ENCODE data around the gene C9orf50.
A peak's percentile ranks its signal among the peaks of the same experiment; 100 is the strongest.
"Not testable (repeated sequence)": the region's sequence is repeated elsewhere in the genome, so short reads cannot be mapped to it uniquely, and the experiment has no call there.

C9orf50 gene

DNA sequence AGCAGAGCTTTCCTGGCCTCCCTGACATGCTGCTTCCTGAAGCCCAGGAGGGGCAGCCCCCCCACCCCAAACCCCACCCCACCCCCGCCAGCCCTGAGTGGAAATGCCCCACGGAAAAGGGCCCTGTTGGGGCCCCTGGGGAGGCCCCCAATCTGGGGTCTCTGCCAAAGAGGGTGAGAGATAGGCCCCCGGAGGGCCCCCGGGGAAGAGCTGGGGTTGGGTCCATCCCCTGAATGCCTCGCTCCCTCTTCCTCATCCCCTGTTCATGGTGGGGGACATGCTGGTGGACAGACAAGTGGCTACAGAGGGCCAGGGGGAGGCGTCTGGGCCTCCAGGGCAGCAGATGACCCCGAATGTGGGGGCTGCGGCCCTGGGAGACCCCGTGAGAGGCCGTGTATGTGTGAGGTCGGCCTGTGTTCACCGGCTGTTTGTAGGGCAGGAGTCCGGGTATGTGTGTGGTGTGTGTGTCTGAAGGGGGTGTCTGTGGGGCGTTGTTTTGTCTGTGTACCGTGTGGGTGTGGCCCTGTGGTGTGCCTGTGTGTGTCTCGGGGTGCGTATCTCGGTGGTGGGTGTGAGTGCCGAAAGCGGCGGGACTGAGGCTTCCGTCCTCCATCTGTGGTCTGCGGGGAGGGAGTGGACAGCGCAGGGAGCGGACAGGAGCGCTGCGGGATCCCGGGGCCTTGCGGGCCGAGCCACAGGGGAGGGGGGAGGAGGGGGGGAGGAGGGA, 11.3 kb downstream of the C9orf50 start:
- DNase-seq, result peak in 1 of 2 experiments; percentile 54

DNA sequence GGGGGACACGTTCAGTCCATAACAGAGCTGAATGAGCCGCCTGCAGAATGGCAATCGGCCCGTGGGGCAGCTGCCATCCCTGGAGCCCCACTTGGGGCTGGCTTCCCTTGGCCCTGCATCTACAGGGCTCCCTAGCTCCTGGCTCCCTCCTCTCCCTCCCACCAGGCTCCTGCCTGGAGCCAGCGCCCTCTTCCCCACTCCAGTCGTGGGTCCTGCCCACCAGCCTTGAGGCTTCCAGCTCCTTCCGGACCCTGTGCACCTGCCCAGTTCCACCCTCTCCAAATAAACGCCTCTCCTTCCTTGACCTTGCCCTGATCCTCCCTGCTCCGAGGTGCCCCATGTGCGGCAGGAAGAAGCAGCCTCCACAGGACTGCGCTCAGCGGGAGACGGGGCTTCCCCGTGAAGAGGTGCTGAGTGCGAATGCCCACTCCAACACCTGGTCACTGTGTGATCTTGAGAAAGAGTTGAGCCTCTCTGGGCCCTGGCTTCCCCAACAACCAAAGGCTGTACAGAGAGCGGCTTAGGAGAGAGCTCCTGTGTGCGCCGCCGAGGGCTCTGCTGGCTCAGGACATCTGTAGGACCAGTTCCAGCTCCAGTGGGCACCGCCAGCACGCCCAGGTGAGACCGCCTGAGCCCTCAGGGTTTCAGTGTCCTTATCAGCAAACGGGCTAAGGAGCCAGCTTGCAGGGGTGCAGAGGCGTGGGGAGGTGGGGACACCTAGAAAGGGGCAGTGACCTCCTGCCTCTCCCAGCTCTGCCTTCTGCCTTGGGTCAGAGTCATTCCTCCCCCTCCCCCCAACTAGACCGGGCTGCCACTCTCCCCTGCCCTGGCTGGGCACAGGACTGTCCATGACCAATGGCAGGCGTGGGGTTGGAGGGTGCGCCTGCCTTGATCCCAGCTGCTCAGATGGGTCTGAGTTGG, 12.1 kb downstream of the C9orf50 start:
- DNase-seq, result no peak

DNA sequence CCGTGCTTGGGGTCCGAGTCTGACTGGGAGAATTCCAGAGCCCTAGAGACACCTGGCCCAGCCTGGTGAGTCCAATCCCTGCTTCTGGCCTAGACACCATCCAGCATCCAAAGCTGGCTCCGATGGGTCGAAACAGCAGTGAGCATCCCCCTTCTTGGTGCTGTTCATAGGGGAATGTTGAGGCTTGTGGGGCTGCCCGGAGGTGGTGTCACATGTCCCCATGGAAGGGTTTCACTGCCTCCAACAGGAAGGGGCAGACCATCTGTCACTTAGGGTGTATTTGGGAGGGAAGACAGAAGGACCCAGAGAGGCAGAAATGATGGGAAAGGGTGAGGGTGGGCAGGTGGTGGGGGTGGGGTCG, 13.9 kb downstream of the C9orf50 start:
- no peak for DNase-seq

DNA sequence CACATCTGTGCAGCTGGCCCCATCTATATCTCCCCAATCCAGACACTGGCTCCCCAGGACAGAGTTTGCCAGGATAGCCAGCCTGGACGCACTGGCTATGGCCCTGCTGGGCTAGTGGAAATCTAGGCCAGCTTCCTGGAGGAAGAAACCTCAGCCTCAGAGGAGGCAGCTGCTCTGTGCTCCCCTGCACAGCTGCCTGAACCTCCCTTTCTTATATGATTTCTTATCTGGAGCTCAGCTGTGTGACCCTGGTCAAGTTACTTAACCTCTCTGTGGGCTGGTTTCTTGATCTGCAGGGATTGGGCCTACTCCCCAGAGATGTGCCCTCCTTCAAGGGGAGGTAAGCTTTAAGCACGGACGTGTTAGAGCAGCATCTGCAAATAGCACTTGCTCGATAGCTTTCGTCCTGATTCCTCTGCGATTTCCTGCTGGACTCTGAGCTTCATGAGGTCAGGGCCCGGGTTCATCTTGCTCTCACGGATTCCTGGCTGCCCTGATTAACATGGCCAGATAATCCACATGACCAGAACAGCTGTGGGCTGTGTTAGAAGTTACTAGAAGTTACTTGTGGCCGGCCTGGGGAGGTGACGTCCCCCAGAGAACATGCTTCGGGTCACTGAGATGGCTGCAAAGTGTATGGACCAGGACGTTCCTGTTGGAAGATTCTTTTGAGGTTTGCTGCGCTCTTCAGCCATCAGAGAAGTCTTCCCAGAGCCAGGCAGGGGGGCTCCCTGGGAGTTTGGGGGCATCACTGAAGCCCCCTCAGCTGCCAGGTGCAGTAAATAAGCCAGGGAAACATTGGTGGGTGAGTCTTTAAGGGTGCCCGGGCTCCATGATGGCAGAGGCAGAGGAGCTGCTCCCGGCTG, 14.5 kb downstream of the C9orf50 start:
- no peak for DNase-seq

DNA sequence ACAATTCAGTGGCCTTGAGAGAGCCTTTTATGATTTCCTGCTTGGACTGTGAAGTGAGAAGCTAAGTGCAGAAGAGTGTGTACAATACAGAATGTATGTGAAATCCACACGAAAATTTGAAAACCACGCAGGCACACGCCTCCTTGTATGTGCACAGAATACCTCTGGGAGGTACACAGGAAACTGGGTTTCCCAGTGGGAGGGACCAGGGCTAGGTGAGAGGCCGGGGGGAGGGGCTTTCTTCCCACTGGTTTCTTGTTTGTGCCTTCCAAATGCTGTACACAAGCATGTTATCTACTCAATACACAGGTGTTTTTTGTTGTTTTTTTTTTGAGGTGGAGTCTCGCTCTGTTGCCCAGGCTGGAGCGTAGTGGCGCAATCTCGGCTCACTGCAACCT, 16.1 kb downstream of the C9orf50 start:
- no peak for DNase-seq

DNA sequence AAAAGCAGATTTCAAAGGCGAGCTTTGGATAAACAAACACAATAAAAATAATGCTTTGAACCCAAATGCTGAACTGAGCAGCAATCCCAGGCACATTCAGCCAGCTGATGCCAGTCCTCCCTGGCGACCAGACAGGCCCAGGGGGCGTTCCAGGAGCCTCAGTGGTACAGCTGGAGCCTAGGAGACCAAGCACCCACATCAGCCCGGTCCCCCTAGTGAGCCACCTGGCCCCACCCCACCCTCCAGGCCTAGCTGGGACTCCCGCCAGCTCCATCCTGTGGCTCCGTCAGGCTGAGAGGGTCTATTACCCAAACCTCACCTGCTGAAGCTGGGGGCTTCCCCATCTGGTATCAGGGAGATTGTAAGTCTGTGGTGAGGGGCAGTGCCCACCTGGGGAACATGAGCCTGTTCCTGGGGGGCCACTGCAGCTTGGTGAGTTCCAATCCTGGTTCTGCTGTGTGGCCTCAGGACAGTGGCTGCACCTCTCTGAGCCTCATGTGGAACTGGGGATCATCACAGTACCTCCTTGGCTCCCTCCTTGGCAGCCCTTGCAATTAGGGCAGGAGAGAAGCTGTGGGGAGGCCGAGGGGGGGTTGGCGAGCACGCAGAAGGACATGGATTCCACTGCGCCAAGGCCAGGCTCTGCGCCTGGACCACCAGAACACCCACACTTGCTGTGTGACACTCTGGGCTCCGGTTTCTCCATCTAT, 16.7 kb downstream of the C9orf50 start:
- no peak for DNase-seq

DNA sequence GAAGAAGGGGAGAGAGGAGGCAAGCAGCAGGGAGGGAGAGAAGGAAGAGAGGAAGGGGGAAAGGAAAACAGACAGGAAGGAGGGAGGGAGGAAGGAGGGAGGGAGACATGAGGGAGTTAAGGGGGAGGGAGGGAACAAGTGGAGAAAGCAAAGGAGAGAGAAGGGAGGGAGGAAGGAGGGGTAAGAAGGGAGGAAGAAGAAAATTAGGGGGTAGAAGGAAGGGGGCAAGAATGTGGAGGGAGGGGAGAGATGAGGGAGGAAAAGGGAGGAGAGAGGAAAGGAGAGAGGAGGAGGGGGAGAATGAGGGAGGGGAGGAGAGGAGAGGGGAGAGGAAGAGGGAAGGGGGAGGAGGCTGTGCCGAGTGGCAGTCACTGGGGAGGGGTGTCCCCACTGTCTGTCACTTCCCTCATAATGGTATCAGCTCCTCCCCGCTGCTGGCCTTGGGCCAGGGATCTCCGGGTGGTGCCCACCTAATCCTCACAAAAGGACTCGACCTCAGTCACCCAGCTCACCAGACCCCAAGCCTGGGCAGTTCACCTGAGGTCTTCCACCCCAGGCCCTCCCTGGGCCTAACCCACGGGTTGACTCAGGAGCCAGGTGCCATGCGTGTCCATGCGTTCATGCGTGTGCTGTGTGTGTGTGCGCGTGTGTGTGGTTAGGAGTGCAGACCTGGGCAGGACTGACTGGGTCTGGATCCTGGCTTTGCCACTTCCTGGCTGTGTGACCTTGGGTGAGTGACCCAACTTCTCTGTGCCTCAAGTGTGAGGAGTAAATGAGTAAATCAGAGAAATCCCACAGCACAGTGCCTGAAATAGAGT, 18.1 kb downstream of the C9orf50 start:
- no peak for DNase-seq

DNA sequence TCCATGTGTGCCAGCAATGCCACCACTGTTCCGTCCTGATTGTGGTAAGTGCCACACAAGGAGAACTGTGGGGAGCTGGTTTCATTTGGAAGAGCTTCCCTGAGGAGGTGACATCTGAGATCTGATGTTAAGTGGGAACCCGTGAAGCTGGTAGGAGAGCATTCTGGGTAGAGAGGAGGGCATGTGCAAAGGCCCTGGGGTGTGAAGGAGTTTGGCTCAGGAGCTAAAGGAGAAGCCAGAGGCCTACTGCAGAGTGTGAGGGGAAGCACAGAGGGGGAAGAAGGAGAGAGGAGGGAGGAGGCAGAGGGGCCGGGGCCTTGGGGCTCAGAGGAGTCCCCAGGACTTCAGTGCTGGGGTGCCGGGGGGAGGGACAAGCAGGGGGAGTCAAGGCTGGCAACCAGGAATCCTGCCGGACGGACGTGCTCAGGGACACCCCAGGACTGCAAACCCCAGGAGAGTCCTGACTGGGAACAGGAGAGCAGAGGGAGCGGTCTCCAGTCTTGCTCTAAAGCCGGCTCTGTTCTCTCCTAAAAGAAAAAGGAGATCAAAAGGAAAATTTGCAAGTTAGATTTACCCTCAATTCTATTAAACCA, 19.7 kb downstream of the C9orf50 start:
- DNase-seq, result no peak

DNA sequence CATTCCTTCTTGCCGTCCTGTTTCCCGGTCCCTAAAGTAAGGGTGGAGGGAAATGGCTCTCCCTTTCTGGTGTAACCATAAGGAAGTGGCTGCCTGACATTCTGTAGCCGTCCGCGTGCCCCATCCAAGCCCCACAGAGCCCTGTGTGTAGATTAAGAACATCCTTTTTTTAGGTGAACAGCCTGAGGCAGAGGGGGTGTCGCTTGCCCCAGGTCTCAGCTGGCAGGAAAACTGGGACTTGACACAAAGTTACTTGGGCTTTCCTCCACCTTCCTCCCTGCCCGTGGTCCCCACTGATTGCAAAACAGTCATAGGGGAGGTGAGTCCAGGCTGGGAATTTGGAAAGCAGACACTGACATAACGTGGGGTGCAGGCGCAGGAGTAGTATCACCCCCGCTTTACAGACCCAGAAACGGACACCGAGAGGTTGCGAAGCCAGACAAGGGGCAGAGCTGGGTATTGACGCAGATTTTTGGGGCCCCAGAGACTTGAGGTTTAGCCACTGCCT, 22.8 kb downstream of the C9orf50 start:
- DNase-seq, result no peak

DNA sequence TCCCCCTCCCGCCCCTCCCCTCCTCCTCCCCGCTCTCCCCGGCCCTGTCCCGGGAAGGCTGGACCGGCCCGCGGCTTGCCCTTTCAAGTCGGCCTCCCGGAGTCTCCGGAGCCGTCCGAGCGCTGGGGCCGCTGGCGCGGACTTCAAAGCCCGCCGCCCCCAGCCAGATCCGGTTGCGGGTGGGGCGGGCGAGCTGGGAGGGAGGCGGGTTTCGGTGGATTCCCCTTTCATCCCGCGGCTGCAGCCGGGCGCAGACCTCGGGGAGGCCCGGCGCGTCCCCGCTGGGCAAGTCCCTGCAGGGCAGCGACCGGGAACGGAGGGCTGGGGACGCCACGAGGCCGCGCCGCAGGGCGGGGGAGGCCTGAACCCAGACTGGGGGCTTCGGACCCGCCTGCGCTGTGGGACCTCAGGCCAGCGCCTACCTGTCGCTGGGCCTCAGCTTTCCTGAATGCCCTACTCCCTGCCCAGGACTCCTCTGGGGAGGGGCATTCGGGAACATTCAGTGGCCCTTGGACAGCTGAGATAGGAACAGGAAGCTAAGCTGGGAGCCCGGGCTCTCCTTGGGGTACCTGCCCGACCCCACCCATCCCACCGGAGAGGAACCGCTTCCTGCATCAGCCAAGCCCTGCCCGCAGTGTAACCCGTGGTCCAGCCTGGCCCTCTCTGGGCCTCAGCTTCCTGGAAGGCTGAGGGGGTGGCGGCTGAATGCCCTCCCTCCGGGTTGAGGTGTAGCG, 23.4 kb downstream of the C9orf50 start:
- no peak for DNase-seq

DNA sequence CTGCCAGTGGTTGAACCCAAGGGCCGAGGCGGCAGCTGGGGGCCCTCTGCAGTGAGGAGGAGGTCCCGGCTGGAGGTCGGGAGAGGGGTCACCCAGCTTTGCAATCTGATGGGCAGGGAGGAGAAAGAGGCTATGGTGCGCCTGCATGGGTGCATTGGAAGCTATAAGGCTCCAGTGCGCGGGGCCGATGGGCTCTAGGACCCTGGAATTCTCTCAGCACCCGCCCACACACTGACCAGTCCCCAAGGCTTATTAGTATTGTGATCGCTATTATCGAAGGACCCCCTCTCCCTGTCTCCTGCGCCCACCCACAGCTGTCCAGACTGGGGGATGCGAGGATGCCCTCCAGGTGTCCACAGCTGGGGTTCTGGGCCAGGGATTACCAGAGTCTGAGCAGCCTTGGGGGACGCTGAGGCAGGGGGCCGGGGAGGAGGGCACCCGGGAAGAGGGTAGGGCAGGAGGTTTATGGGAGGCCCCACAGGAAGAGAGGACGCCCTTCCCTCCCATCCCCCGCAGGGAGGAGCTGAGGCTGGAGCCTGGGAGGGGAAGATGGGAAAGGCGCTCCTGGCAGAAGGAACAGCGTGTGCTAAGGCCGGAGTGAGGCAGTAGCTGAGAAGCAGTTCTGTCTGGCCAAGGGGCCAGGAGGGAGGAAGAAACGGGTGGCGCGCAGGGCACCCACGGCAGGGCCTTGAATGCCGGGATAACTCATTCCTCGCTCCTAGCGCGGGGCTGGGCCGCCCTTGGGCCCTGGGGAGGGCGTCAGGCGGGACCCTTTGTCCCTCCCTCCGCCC, 24.2 kb downstream of the C9orf50 start:
- no peak for DNase-seq

DNA sequence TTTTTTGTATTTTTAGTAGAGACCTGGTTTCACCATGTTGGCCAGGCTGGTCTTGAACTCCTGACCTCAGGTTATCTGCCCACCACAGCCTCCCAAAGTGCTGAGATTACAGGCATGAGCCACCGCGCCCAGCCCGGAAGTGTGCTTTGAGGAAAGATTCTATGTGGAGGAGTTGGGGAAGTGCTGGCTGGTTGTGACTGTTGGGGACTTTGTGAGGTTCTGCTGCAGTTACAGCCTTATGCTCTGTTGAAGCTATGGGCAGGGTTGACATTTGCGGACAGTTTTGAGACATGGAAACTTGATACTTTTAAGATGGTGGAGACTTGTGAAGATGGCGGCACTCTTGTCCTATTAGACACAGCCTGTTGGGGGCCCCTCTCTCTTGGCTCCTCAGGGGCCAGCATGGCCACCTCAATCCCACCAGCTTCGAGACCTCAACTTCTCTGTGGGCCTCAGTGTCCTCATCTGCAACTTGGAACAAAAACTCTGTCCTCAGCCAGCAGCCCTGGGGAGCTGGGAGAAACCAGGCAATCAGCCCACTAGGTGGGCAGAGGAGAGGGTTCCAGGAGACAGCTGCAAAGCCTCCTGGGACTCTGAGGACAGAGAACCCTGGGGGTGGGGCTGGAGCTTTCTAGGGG, 24.9 kb downstream of the C9orf50 start:
- DNase-seq, result no peak

DNA sequence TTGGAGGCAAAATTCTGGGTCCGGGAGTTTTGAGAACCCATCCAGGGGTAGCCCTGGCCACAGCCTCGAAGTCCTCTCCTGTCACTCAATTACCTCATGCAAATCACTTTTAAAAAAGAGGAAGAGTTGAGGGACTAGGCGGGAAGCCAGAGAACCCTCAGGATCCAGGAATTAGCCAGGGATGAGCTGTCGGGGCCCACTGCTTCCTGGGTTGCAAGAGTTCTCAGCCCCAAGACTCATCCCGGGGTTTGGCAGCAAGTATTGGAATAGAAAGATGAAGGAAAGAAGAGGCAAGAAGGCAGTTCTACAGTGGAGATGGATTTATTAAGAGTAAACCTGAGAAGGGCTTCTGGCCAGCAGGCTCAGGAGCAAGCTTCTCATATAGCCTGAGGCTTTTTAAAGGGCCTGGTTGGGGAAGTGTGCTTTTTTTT, 25.6 kb downstream of the C9orf50 start:
- no peak for DNase-seq

DNA sequence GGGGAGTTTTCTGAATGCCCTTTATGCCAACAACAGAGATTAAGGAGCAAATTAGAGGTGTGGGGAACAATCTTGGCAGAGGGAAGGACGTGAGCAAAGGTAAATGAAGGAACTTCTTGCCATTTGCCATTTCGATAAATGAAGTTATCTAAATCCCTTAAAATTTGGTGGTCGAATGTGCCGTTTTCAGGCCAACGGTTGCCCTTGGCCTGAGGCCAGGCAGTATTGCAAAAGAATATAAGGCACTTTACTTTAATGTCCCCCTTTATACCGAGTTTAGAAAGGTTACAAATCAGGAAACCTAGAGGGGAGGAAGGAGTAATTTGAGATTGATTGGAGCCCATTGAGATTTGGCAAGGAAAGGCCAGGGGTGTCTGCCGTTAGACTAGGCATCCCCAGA, 26.3 kb downstream of the C9orf50 start:
- DNase-seq, result no peak

DNA sequence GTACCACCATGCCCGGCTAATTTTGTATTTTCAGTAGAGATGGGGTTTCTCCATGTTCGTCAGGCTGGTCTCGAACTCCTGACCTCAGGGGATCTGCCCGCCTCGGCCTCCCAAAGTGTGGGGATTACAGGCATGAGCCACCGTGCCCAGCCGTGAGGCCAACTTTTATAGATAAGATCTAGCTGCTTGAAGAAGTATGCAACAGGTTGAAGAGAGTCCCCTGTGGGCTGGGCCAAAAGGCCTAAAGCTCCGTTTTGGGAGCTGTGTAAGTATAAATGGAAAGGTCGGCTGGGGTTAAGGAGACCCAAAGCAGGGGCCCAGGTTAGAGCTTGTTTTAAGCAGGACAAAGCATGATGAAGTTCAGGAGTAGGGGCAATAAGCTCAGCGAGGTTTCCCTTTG, 28.1 kb downstream of the C9orf50 start:
- not testable (repeated sequence) for DNase-seq

DNA sequence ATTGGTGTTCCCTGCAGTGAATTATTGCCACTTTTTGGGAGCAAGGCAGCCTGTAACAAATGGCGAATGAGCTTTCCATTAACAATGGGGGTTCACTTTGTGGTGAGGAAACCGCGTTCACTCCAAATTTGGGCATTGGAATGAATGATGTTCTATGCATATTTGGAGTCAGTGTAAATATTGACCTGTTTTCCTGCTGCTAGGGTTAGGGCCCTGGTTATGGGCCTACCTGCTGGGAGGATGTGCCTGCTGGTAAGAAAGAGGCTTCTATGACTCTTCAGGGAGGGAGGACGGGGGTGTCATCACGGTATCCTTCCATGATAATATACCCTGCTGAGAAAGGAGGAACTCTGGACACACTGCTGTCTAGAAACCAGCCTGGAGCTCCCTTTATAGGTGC, 29.0 kb downstream of the C9orf50 start:
- no peak for DNase-seq

DNA sequence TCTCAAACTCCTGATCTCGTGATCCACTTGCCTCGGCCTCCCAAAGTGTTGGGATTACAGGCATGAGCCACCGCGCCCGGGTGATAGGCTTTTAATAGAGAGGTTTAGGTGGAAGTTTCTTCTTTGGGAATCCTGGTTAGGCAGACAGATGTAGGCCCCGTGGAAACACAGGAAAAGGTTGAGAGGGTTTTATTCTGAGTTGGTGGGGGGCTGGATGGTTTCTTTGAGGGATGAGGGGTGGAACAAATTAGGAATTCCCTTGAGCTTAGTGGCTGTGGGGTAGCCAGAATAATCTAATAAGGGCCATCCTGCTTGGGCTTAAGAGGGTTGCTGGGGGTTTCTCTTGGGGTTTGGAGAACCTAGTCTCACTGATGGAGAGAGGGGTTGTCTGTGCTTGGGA, 30.4 kb downstream of the C9orf50 start:
- no peak for DNase-seq

DNA sequence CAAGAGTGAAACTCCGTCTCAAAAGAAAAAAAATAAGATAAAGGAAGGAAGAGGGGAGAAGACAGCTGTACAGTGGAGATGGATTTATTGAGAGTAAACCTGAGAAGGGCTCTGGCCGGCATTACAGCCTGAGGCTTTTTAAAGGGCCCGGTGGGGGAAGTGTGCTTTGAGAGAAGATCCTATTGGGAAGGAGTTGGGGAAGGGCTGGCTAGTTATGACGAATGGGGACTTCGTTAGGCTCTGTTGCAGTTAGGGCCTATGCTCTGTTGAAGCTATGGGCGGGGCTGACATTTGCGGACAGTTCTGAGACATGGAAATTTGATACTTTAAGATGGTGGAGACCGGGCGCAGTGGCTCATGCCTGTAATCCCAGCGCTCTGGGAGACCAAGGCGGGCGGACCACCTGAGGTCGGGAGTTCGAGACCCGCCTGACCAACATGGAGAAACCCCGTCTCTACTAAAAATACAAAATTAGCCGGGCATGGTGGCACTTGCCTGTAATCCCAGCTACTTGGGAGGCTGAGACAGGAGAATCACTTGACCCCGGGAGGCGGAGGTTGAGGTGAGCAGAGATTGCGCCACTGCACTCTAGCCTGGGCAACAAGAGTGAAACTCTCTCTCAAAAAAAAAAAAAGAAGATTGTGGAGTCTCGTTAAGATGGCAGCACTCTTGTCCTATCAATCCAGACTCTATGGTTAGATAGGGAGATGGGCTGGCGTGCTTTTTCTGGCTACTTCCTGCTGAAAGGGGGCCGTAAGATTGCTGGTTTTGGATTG, 33.2 kb downstream of the C9orf50 start:
- DNase-seq, result no peak

Data from stimulated activated CD4-positive, alpha-beta T cell treated with anti-CD3 and anti-CD28 coated beads, Interleukin-4, amount 100 ng/mL, for 4 hours (primary cell).